ENCODE results near the gene TMED6.

The TMED6 gene

DNA sequence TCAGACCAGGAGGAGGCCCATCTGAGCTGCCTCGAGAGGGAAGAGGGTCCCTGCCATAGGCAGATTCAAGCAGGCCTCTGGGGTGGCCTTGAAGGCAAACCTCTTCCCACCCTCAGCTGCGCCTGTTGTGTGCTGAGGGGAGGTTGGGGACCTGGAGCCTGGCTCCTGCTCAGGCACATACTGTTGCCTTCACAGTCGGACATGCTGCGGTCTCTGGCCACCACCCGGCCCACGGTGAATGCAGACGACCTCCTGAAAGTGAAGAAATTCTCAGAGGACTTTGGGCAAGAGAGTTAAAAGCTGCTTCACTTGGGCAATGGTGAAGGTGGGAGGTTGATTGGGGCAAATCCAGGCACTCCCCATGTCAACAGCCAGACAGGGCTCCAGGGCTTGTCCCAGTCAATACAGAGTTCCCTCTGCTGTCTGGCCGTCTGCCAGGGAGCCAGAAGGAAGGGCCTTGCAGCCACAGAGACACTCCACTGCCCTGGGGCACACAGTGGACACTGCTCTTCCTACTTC, 27.5 kb downstream of the TMED6 start:
- DNase-seq (ENCODE audit: low read depth in 2 of 2), result no peak

GRCh38 chr16:69323415-69323814, 28.2 kb downstream of the TMED6 start:
- DNase-seq (ENCODE audit: low read depth in 2 of 2), result no peak

DNA sequence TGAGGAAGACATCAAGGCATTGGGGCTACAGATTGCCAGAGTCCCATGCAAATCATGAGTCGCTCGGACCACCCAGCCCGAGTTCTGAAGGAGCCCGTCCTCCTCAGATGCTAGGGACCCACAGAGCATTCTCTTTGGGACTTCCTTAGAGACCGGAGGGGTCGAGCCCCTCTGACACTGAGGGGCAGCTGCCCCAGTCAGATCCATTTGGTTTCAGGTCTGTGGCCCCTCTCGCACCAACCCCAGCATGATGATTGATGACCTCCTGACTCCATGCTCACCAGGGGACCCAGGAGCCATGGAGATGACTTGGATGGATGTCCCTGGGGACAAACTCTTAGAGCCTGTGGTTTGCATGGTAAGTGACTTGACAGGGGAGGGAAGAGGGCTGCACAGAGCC, 29.2 kb downstream of the TMED6 start:
- DNase-seq (ENCODE audit: low read depth in 2 of 2), result no peak

DNA sequence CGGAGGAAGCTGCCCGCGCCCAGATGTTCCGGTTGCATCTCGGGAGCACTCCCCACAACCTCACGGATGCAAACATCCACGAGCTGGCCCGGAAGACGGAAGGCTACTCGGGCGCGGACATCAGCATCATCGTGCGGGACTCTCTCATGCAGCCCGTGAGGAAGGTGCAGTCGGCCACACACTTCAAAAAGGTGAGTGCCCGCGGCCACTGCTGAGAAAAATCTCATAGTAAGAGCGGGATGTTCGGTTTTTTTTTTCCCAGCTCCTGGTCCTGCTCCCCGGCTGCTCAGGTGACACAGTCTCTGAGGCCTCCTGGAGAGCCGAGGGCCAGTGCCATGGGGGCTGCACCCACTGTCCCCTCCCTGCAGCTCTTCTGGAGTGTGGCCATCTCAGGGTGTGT, 30.5 kb downstream of the TMED6 start:
- DNase-seq (ENCODE audit: low read depth in 2 of 2), result no peak

- DNase-seq (ENCODE audit: low read depth in 2 of 2), result no peak
Measured at GRCh38 chr16:69320740-69321073, 30.9 kb downstream of the TMED6 start.

- DNase-seq (ENCODE audit: low read depth in 2 of 2), result no peak
Measured at GRCh38 chr16:69319826-69320739, 31.5 kb downstream of the TMED6 start.

DNA sequence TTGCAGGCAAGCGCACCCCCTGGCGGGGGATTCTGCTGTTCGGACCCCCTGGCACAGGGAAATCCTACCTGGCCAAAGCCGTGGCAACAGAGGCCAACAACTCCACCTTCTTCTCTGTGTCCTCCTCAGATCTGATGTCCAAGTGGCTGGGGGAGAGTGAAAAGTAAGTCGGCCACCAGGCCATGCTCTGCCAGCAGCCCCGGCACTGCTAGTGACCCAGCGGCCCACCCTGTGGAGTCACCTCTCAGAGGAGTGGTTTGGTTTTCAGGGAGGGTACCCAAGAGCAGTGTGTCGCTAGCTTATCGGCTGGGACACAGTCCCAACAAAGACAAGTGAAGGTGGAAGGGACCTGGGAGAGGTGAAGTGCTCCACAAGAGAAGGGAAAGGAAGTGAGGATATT, 32.2 kb downstream of the TMED6 start:
- no peak for DNase-seq (ENCODE audit: low read depth in 2 of 2)

DNA sequence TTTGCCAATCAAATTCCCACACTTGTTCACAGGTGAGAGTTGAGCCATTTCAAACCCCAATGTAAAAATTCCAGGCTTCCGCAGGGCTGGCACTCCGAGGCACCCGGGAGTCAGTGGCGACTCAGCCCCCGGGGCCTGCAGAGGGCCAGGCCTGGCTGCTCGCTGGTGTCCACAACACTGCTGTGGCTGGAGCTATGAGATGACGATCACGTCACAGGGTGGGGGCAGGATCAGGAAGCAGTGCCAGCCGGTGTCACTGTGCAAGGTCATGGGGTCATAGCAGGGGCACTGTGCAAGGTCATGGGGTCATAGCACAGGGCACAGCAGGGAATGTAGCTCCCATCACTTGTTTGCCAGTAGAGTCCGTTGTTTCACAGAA, 32.7 kb downstream of the TMED6 start:
- DNase-seq (ENCODE audit: low read depth in 2 of 2), result no peak

- no peak for DNase-seq (ENCODE audit: low read depth in 2 of 2)
Measured at GRCh38 chr16:69318177-69318910, 33.2 kb downstream of the TMED6 start.

DNA sequence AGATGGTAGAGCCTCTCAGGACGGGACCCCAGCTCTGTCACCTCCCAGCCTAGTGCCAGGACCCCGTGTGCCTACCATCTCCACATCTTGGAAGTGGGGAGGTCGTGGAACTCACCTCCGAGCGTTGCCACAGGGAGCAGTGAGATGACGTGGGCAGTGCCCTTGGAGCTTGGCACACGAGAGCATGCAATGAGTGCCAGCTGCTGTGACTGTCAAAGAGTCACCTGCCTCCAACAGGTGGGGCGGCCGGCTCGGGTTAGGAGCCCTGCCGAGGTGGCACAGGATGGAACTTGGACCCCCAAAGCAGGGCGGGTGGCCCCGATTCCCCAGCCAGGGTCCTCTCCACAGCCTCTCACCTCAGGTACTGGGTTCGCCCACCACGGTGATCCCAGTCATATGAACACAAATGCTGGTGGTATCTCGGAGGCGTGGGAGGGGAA, 35.0 kb downstream of the TMED6 start:
- DNase-seq (ENCODE audit: low read depth in 2 of 2), result no peak

GRCh38 chr16:69315486-69316311, 35.9 kb downstream of the TMED6 start:
- DNase-seq (ENCODE audit: low read depth in 2 of 2), result no peak

GRCh38 chr16:69314534-69314933, 37.1 kb downstream of the TMED6 start:
- DNase-seq (ENCODE audit: low read depth in 2 of 2), result no peak

GRCh38 chr16:69313469-69313868, 38.1 kb downstream of the TMED6 start:
- DNase-seq (ENCODE audit: low read depth in 2 of 2), result no peak

DNA sequence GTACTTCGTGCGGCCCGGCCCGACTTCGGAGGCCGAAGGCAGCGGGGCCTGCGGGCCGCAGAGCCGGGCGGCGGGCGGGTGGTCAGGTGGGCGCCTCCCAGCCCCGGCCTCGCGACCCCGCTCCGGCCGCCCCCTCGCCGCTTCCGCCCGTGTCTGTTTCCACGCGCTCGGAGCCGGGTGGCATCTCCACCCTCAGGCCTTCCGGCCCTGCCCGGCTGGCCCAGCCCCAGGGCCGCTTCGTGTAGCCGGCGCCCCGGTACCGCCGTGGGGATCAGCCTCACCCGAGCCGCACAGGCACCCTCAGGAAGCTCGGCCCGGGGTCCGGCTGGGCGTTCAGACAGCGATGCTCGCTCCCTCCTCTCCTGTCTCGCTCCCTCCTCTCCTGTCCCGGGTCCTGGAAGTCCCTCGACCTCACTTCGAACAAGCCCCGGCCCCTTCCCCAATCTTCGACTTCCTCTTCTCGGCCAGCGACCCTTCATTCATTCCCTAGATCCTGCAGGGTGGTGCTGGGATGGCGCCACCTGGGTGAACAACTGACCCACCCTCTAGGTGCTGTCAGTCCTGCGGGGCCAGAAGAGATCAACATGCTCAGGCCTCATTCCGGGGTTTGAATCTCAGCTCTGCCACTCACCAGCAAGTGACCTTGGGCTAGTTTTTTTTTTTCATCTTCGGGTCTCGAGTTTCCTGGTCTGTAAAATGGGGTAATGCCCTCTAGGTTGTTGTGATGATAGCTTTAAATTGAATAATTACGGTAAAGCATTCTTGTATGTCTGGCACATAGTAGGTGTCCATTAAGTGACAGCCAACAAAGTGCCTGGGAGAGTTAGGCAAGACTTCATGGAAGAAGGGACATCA, 39.8 kb downstream of the TMED6 start:
- DNase-seq (ENCODE audit: low read depth in 2 of 2), result peak; percentile 21 to 37

DNA sequence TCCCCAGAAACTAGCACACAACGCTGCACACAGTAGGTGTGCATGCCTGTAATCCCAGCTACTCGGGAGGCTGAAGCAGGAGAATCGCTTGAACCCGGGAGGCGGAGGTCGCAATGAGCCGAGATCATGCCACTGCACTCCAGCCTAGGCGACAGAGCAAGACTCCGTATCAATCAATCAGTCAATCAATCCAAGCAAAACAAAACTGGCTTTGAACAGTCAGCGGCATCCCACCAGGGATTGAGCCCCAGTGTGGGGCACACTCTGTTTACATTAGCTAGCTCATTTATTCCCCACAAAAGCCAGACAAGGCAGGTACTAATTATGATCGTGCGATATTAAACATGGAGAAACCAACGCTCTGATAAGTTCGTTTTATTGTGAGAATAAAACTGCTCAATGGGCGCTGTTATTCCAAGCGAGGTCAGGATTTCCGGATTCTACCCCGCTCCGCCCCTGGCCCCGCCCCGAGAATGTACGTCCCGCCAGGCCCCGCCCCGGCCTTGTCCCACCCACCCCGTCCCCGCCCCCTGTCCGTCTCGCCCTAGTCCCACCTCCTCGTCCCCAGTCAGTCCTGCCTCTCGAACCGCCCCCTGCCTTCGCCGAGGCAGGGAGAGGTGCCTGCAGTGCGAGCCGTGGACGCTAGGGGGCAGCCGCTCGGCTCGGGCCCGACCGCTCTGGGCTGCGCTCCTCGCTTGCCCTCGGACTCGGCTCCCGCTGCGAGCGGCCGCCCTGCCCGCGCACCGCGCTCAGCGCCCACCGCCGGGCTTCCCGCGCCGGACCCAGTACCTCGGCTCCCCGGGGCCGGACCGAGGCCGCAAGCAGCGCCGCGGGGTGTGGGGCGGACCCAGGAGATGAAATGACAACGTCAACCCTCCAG, 40.7 kb downstream of the TMED6 start, which contains the start of gene VPS4A:
Gene VPS4A (plus strand): TSS at position 698 of the 880 bp plus-strand sequence. CDS start 162 bp downstream, at position 860.
- peak; percentile 96 to 98 for DNase-seq (ENCODE audit: low read depth in 2 of 2)

DNA sequence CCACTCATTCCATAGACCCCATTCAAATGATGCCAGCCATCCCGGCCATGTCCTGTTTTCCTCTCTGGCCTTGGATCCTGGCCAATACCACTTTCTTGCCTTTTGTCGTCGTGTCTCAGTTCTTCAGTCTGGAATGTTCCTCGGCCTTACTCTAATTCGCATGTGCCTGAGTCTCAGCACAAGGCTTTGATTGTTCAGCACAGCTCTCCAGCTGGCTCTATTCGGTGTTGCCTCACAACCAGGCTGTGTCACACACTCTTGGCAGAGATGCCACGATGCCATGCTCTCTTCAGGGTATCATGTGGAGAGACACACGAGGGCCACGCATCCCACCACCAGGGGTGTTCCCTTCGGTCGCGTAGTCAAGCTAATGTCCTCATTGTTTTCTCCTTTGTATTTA, 42.3 kb downstream of the TMED6 start:
- DNase-seq (ENCODE audit: low read depth in 2 of 2), result no peak

DNA sequence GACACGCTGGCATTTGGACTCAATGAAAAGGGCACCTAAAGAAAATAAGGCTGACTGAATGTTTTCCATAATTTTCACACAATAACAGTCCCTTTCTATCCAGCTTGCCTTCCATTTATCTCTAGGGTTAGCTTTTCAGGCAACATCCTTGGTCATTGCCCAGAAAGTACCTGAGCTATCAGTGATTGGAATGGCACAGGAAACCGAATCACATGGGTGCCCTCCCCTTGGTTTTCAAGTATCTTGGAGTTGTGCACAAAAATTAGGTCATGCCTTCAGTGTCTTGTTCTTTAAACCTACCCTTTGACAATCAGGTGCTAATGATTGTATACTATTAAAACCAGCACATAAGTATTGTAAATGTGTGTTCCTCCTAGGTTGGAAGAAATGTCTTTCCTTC, 43.7 kb downstream of the TMED6 start:
- DNase-seq (ENCODE audit: low read depth in 2 of 2), result no peak

DNA sequence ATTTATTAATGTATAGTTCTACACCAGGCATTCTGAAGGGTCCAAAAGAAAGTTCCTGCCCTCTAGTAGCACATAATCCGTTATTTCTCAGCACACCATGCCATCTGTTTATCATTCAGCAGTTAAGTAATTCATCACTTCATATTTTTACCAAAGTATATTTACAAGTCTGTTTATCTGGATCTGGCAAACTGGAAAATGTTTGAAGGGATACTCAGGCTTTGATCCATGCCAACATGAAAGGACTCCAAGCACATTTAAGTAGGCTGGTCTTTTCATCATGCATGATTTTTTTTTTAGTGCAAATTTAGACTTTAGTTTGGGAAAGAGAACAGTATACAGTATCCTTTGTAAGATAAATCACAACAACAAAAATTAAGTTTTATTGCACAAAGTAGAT, 44.5 kb downstream of the TMED6 start:
- no peak for DNase-seq (ENCODE audit: low read depth in 2 of 2)

- DNase-seq (ENCODE audit: low read depth in 2 of 2), result no peak
Measured at GRCh38 chr16:69306031-69306430, 45.6 kb downstream of the TMED6 start.

- DNase-seq (ENCODE audit: low read depth in 2 of 2), result no peak
Measured at GRCh38 chr16:69302301-69302700, 49.3 kb downstream of the TMED6 start.
